GM18511 (cell line): Measurements from ENCODE around the gene NPM3.

ENCODE experiments used
- ATAC-seq: cut with Tn5 transposase; IDR thresholded peaks from one replicate; pipeline ENCODE4 v1.9.1; 2021; ENCODE audit warnings: mild to moderate bottlenecking, moderate library complexity; ENCODE audit not compliant: unreplicated experiment

The NPM3 gene

DNA sequence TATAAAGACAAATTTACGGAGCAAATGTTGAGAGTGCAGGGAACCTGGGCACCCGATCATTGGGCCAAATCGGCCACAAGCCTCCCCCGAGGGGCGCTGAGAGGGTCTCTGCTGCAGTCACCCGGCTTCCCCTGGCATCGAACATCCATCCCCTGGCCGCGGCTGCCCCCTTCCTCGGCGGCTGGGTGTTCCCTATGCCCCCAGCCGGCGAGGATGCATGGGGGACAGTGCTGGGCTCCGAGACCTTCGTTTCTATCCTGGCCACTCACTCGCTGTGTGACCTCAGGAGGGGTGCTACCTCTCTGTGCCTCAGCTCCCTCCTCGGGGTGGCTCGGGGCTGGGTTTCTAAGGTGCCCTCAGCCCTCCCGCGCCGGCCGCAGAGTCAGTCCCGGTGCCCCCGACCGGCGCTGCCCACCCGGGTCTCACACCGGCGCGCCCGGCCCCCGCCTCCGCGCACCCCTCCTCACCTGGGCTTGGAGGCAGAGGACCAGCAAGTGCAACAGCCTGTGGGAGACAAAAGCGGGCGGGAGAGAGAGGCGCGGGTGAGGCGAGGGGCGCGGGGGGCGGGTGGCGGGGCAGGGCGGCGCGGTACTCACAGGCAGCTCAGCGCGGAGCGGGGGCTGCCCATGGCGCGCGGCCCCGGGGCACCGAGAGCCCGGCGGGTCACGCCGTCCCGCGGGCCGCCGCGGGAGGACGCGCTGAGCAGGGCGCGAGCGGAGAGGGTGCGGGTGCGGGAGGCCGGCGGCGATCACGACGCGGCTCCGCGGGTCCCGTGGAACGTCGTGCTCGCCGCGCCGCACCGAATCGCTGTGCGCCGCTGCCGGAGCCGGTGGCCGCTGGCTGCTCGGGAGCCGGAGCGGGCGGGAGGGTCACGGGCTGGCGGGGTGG, 7.7 kb downstream of the NPM3 start, which contains the start of gene FGF8:
FGF8 (minus strand) TSS at position 842 of the 888 bp plus-strand sequence; CDS start at position 628, 214 bp downstream.
- no peak for ATAC-seq

DNA sequence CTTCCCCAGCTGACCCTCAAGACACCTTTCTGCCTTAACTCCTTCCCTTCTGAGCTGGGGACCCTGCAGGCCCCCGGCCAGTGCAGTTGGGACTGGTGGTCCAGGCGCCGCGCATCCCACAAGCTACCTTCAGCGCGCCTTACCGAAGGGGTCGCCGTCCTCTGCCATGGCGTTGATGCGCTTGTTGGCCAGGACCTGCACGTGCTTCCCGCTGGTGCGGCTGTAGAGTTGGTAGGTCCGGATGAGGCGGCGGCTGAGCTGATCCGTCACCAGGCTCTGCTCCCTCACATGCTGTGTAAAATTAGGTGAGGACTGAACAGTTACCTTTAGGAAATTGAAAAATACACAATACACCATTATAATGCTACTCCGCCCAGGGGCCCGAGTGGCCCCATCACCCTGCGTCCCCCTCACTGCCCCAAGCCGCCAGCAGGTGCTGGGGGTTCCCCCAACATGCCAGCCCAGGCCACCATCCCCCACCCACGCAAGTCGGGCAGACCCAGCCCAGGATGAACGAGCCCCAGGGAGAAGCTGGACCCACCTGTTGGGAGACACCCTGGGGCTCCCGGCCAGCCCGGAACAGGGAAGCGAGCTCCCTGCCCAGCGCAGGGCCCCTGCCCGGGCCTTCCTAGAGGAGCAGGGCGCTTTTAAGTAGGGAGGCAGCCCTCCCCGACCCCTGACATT, 8.5 kb downstream of the NPM3 start:
- no peak for ATAC-seq

DNA sequence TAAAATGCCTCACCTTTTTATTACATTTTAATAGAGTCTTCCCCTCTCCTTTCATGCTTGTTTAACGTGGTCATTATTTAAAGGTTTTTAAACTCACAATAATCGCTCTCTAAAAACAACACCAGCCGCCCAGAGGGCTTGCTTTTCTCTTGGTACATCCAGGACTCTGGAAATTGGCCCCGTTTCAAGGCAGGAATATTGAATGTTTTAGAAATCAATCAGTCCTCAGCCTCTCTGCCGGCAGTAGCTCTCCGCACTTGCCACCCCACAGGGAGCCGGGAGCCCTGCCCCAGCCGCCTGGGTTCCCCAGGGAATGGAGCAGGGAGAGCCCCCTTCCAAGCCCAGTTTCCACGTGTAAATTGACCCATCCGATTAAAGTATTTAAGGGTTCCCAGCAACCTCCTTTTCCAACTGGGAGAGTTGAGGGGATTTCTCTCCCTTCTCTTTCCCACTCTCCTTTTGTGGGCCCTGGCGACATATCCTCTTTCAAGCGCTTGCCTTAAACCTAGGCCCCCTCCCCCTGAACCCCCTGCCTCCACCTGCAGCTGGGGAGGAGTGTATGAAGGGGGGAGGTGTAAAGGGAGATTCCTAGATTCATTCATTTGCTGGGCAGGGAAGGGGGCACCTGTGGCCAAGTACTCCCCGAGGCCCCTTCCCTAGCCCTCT, 9.2 kb downstream of the NPM3 start:
- no peak for ATAC-seq

DNA sequence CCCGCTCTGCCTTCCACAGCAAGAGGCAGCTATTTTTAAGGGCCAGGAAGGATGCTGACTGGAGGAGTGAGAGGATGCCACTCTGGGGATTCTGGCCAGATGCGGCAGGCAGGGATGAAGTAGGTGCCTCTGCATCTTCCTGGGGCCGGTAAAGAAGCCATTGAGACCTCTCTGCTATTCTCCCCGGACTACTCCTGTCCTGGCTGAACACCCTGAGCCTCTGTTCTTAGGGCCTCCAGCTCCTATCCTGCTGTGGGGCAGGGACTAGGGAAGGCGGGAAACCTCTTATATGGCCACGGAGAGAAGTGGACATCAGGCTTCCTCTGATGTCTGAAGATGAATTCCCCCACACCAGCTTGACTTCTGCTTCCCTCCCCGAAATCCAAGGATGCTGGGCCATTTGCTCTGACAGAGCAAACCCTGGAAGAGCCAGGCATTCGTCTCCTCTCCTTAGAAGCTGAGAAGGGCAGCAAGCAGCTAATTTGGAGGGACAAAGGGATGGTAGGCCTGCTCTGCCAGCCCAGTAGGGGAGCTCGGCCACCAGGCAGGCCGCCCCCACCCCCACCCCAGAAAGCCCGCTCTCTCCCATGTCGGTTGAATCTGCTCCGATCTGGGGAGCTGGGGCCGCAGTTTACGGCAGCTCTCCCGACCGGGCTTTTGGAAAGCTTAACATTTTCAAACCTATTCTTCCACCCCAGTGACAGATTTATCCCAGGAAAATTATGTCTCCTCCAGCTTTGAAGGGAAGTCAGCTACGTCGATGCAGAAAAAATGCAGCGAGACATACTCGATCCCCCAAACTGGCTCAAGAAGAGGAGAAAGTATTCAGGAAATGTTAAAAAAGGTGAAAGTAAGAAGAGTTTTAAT, 10.1 kb downstream of the NPM3 start:
- no peak for ATAC-seq

DNA sequence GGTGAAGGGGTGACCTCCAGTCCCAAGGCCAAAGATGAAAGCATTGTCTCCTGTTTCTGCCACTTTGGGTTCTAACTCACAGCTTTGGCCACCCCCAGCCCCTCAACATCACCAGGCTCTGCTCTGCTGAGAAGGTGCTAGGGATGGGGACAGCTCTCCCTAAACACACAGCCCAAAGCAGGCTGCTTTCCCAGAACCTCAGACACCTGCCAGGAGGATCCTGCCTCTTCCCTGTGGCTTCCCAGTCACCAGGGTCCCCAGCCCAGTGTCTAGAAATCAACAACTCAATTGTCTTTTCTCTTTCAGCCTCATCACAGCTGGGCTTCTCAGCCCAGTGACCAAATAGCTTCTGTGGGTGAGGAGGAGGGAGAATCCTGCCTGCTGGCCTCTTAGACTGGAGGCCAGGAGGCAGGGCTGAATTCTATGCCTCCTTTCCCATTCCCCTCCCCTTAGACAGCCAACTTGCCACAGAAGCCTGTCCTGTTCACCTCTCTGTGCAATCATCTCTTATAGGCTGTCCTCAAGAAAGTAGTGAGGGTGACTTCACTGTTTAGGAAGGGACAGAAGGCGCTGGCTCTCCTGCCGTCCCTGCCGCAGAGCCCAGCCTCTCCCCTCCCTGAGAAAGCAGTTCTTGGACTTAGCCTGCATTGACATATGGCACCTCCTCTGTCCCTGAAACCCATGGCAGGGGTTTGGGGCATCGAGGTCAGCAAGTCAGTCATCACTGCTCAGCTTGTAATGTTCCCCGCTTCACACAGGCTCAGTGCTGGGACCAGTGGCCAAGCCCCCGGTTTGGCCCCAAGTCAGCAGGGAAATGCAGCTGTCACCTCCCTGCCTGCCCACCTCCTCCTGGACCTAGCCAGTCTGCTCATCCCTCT, 11.0 kb downstream of the NPM3 start:
- ATAC-seq, result no peak

DNA sequence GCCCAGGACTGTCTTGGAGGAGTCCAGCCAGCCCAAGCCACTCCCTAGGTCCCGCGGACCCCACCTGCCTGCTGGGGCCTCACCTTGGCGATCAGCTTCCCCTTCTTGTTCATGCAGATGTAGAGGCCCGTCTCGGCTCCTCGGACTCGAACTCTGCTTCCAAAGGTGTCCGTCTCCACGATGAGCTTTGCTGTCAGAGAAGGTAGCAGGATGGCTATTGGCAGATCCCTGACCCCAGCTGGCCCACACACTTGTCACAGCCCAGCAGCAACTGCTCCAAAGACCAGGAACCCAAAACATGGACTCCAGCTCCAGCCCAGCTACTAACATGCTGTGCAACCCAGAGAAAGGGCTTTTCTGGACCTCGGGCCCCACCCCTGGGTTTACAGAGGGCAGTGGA, 11.9 kb downstream of the NPM3 start:
- no peak for ATAC-seq

DNA sequence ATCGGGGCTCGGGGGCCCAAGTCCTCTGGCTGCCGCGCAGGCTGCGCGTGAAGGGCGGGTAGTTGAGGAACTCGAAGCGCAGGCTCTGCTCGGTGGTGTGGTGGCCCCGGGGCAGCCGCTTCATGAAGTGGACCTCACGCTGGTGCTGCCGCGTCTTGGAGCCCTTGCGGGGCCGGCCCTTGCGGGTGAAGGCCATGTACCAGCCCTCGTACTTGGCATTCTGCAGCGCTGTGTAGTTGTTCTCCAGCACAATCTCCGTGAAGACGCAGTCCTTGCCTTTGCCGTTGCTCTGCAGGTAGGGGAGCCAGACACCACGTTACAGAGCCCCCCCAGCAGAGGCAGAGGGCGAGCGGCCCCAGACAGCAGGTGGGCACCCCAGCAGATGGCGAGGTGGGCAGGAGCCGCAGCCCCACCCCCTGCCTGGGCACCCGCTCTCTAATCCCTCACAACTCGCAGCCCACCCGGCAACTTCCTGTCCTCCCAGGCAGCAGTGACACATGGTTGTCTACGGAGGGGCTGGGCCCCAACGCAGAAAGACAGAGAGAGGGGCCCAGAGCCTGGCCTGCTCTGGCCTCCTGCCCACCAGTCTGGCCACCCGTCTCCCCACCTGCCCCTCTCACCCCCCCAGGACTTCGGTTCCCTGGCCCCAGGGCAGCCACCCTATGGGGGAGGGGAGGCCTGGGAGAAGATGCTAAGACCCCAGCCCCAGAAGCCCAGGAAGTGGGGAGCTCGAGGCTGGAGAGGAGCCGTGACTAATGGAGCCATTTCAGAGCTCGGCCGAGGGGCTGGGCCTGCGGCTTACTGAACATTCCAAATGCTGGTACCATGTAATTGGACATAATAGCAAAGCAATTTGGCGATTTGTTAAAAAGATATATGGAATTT, 12.7 kb downstream of the NPM3 start:
- ATAC-seq, result no peak

DNA sequence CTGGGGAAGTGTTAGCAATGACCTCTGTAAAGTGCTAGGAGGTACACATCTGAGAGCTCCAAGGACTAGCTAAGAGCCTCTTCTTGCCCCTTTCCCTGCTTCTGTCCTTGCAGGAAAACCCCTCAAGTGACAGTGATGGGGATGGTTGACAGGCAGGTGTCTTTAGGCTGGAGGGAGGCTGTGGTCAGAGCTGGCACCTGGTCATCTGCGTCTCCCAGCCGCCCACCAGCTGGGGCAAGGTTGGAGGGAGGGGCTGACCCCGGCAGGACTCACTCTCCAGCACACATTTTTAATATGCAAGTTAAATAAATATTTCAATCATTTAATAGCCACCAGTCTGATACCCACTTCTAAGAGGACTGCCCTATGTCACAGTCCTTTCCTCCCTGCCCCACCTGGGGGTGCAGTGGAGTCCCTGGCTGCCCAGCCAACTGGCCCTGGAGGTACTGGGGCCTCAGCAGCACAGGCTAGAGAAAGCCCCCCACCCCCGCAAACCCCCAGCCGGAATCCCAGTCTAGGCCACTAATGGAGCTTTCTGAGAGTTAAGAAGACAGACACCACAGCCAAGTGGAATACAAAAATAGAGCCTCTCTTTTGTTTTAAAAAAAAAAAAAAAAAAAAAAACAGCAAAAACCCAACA, 13.6 kb downstream of the NPM3 start:
- no peak for ATAC-seq

DNA sequence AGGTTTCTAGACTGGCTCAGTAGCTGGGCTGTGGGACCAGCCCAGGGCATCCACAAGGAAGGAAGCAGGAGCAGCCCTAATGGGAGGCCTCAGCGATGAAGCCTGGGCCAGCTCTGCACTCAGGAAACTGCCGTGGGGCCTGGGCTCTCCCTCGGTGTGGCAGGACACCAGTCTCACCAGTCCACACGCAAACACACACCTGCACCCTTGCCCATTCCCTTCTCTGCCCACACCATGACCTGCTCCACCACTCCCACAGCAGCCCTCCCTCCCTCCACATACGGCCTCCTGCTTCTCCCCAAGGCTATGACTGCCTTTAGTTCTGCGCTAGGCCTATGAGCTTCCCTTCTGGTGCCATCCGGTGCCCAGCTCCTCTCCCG, 14.5 kb downstream of the NPM3 start:
- ATAC-seq, result no peak

DNA sequence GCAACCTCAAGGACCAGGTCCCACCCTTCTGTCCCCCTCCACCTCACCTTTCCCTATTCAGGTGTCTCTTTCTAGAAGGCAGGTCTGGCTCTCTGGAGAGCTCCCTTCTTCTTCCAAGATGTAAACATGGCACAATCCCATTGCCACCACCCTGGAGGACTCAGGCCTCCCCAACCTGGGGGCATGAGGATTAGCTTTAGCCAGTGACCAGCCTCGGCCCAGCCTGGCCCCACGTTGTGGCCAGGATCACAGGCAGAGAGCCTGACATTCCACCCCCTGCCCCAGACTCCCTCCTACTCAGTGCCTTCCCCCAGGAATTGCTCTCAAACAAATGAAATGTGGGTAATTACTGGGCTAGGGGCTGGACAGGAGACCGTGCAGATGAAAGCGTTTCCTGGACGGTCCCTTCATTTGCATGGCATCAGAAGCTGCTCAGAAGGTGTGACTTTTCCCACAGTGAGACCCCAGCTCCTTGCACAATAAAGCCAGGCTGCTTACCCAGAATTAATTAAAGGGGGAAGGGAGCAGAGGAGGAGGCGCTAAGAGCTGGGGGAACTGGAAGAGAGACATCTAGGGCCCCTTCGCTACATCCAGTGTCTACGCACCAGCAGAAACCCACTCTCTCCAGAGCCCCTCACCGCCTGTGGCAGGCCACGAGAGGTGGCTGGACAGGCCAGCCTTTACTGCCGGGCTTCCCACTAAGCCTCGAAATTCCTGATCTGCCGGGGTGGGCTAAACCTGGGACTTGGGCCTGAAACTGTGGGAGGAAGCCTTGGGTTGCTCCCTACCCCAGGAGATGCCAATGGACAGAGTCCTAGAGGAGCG, 15.1 kb downstream of the NPM3 start:
- ATAC-seq, result no peak

DNA sequence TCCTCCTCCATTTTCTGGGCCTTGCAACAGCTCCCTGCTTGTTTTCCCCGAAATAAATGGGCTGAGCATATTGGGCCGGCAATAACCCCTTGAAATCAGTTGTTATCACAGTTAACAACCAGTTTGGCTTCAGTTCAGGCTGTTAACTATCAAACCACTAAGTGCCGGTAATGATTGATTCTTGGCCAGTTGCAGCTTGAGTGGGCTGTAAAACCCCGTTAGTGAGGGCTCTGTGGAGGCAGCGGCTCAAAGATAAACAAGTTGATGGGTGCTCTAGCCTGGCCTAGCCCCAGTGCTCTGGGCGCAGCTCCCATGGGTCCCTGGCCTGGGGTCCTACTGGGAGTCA, 15.7 kb downstream of the NPM3 start:
- ATAC-seq, result no peak

DNA sequence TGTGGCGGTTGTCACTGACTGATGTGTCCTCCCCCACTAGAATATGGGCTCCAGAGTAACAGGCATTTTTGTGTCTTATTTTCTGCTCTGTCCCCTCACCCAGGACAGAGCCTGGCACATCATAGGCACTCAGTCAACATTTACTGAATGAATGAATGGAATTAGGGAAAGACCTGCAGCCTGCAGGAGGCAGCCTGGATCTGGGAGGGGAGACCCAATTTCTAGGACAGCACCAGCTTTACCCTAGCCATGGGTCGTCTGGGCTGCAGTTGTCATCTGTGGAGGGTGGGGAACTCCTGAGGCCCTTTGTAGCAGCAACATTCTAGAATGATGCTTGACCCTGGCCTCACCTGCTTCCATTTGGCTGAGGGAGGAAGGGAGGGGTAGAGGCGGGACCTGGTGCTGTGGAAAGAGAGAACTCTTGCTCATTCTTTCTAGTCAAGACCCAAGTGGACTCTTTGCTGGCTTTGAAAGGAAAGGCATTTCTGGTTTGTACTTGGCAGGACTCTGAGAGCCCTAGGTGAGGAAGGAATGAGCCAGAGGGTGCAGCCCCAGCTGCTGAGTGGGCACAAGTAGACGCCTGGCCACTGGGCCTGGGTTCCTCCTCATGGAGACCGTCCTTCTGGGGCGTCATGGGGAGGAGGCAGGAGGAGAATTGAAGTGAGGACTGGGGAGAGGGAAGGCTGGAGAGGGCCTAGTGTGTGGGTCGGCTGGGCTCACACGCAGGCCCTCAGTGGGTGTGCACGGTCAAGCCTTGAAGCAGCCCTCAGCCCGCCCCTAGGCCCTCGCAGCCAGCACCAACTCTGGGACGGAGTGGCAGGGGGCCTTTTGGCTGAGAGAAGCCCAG, 16.3 kb downstream of the NPM3 start:
- ATAC-seq, result no peak

DNA sequence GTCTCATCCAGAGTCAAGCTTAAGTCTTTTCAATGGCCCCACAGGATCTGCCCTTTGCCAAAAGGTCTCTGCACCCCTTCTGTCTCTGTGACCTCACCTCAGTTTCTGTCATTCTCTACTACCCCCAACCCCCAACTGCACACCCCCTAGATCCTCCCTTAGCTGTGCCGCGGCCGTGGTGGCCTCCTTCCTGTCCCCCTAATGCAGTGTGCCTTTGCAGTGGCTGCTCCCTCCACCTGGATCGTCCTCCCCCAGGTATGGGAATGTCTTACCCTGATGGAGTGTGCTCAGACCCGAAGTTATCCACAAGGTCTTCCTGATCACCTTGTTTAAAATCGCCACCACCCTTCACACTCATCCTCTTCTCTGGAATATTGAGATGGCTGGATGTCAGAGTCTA, 16.9 kb downstream of the NPM3 start:
- ATAC-seq, result no peak

DNA sequence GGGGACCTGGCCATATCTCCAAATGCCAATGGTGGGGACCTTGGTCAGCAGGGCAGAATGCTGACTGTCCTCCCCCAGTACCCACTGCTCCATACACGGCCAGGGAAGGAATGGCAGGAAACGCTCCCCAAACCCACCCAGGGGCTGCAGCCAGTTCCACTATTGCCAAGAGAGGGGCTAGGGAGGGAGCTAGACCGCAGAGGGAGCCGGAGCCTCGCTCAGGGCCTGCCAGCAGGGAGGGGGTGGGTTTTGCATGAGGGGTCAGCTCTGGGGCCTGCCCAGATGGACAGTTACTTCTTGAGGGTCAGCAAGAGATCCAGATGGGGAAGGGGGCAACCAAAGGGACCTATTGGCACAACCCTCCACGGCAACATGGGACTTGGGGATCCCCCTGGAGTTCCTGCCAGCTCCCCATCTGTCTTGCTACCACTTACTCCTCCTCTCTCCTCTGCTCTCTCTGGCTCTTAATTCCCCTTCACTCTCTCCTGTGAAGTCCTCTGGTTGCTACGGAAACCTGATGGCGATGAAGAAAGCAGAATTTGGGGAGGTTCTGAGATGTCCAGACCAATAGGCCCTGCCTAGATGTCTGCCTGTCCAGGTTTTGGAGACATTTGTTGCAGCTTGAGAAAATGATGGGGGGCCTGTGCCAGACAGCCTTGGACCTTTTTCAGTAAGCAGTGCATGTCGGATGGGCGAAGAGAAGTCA, 20.0 kb downstream of the NPM3 start:
- no peak for ATAC-seq

DNA sequence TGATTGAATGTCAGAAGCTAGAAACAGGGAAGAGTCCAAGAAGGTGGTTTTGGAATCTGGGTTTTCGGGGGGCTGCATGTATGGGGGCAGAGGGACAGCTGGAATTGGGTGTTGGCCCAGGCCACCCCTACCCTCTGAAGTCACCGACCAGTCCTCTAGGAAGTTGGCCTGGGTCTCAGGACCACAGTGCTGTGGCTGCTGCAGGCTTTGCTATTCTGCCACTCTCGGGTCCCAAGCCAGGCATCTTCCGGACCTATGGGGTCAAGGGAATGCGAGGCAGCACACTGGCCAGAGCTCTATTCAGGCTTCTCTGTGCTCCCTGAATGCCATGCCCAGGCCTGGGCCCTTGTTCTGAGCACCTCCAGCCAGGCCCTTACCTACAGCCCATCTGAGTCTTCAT, 20.5 kb downstream of the NPM3 start:
- no peak for ATAC-seq

DNA sequence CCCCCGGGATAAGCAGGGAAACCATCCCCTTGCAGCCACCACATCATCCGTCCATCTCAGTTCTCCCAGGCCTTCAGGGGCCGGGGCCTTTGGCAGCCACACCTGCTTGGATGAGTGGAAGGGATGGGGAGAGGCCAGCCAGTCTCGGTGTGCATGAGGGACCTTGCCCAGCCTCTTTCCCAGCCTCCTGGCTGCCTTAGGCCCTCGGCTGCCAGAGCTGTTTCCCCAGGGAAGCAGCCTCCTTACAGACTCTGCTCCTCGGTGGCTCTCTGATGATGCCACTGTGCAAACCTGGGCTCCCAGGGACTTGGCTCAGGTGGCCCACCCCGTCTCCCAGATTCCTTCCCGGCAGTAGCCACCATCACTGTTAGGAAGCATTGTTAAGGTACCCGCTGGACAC, 22.0 kb downstream of the NPM3 start:
- ATAC-seq, result no peak
